ENCODE results near the gene FSHR.

DNA sequence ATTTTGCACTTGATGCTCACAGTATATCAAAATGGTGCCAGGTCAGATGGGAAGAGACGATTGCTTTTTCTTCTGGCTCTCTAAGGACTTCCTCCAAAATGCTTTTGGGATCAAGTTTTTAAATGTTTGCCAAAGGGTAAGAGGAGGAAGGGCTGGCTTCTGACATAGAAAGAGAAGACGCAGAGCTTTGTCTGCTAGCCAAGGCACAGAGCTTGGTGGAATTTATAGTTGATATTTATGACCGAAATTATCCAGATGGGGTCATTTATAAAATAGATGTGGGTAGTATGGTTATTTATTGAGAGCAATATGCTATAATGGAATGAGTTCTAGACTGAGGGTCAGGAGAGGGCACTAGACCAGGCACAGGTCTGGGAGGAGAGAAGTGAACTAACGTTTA is 193.3 kb downstream of the FSHR start:
- TF ChIP-seq ISL1 (CRISPR knock-in tag; IDR thresholded peaks at IDR 0.05) (no peak), ZNF8 (CRISPR knock-in tag; IDR thresholded peaks at IDR 0.05) (no peak), OSR1 (CRISPR knock-in tag; IDR thresholded peaks at IDR 0.05) (no peak), ARNTL (CRISPR knock-in tag; IDR thresholded peaks at IDR 0.05; ENCODE audit: borderline replicate concordance, low read depth) (no peak)
- TF ChIP-seq, protein P1, sequence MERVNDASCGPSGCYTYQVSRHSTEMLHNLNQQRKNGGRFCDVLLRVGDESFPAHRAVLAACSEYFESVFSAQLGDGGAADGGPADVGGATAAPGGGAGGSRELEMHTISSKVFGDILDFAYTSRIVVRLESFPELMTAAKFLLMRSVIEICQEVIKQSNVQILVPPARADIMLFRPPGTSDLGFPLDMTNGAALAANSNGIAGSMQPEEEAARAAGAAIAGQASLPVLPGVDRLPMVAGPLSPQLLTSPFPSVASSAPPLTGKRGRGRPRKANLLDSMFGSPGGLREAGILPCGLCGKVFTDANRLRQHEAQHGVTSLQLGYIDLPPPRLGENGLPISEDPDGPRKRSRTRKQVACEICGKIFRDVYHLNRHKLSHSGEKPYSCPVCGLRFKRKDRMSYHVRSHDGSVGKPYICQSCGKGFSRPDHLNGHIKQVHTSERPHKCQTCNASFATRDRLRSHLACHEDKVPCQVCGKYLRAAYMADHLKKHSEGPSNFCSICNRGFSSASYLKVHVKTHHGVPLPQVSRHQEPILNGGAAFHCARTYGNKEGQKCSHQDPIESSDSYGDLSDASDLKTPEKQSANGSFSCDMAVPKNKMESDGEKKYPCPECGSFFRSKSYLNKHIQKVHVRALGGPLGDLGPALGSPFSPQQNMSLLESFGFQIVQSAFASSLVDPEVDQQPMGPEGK (CRISPR knock-in tag; IDR thresholded peaks at IDR 0.05; ENCODE audit: borderline replicate concordance), result no peak

All from SK-N-SH treated with all-trans-retinoic acid at 6 μM for 48 hours (cell line).